ENCODE data around the gene TATDN2.

DNA sequence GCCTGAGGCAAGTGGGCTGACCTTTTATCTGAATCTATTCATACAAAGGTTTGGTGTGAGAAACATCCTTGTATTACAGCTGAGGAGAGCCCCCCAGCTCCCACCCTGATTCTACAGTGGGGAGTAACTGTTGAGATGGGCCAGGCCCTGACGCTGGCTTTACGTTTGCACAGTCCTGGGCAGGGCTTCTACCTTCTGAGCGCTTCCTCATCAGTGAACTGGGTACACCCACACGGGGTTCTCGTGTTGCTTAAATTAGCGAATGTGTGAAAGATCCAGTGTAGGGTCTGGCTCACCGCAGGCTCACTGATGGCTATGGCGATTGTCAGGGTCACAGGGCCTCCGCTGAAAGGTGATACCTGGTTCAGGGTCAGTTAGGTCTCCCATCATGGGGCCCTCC is 51.8 kb downstream of the TATDN2 start:
- TF ChIP-seq EZH2 (IDR thresholded peaks at IDR 0.05; ENCODE audit: insufficient read depth, poor library complexity, severe bottlenecking) (no peak), EZH2phosphoT487 (IDR thresholded peaks at IDR 0.05; ENCODE audit: insufficient read depth, low read depth) (no peak)

Measured in GM23248 (cell line).